ENCODE data around the gene KIF26A. TPM values are rescaled to one million over a fixed set of nuclear protein-coding genes. Genes with fewer than 3 reads are reported as not detected.

The KIF26A gene
- polyA plus RNA-seq, 1 donor from 2014 or later: 11.2 TPM

GRCh38 chr14:104110491-104111209 is 27.7 kb upstream of the KIF26A start:
- H2AFZ ChIP-seq (ENCODE audit: low read depth, low read length): no peak overlapping the region
- H3K9me3 ChIP-seq (ENCODE audit: low read length): no peaks in the 10 kb centered on the region
- H3K9me2 ChIP-seq (ENCODE audit: insufficient read depth, low read length): no peaks in the 10 kb centered on the region
- H3K4me2 ChIP-seq (ENCODE audit: low read length): no peak overlapping the region
- H3K4me3 ChIP-seq (ENCODE audit: low read length): no peak overlapping the region
- no peaks in the 10 kb centered on the region for H3K36me3 ChIP-seq (ENCODE audit: insufficient read depth, low read length)
- no peak overlapping the region for H3K27ac ChIP-seq (ENCODE audit: low read length)
- no peaks in the 10 kb centered on the region for H3F3A ChIP-seq (ENCODE audit: insufficient read depth, low read length, poor library complexity, severe bottlenecking)
- H3K27me3 ChIP-seq (ENCODE audit: insufficient read depth, low read depth, low read length): peaks cover 12% of the 10 kb centered on the region
- no peak for TF ChIP-seq SMC3 (conservative IDR thresholded peaks at IDR 0.05; ENCODE audit: poor library complexity)
- TF ChIP-seq, protein P1, sequence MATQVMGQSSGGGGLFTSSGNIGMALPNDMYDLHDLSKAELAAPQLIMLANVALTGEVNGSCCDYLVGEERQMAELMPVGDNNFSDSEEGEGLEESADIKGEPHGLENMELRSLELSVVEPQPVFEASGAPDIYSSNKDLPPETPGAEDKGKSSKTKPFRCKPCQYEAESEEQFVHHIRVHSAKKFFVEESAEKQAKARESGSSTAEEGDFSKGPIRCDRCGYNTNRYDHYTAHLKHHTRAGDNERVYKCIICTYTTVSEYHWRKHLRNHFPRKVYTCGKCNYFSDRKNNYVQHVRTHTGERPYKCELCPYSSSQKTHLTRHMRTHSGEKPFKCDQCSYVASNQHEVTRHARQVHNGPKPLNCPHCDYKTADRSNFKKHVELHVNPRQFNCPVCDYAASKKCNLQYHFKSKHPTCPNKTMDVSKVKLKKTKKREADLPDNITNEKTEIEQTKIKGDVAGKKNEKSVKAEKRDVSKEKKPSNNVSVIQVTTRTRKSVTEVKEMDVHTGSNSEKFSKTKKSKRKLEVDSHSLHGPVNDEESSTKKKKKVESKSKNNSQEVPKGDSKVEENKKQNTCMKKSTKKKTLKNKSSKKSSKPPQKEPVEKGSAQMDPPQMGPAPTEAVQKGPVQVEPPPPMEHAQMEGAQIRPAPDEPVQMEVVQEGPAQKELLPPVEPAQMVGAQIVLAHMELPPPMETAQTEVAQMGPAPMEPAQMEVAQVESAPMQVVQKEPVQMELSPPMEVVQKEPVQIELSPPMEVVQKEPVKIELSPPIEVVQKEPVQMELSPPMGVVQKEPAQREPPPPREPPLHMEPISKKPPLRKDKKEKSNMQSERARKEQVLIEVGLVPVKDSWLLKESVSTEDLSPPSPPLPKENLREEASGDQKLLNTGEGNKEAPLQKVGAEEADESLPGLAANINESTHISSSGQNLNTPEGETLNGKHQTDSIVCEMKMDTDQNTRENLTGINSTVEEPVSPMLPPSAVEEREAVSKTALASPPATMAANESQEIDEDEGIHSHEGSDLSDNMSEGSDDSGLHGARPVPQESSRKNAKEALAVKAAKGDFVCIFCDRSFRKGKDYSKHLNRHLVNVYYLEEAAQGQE (IDR thresholded peaks at IDR 0.05; ENCODE audit: borderline replicate concordance): no peak
- TF ChIP-seq RAD21 (conservative IDR thresholded peaks at IDR 0.05): no peak
- TF ChIP-seq MXI1 (conservative IDR thresholded peaks at IDR 0.05; ENCODE audit: poor library complexity, severe bottlenecking): no peak
- TF ChIP-seq, protein P2, sequence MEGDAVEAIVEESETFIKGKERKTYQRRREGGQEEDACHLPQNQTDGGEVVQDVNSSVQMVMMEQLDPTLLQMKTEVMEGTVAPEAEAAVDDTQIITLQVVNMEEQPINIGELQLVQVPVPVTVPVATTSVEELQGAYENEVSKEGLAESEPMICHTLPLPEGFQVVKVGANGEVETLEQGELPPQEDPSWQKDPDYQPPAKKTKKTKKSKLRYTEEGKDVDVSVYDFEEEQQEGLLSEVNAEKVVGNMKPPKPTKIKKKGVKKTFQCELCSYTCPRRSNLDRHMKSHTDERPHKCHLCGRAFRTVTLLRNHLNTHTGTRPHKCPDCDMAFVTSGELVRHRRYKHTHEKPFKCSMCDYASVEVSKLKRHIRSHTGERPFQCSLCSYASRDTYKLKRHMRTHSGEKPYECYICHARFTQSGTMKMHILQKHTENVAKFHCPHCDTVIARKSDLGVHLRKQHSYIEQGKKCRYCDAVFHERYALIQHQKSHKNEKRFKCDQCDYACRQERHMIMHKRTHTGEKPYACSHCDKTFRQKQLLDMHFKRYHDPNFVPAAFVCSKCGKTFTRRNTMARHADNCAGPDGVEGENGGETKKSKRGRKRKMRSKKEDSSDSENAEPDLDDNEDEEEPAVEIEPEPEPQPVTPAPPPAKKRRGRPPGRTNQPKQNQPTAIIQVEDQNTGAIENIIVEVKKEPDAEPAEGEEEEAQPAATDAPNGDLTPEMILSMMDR (IDR thresholded peaks at IDR 0.05; ENCODE audit: poor library complexity, severe bottlenecking): no peak
- no peak for TF ChIP-seq EZH2 (IDR thresholded peaks at IDR 0.05; ENCODE audit: borderline replicate concordance, insufficient read depth, low read length, poor library complexity, severe bottlenecking)
- no peak for TF ChIP-seq EP300 (conservative IDR thresholded peaks at IDR 0.05; ENCODE audit: poor library complexity, severe bottlenecking)
- TF ChIP-seq POLR2AphosphoS5 (IDR thresholded peaks at IDR 0.05): no peak
- no peak for TF ChIP-seq TAF1 (IDR thresholded peaks at IDR 0.05; ENCODE audit: low read depth)
- no peaks in the 10 kb centered on the region for H4K20me1 ChIP-seq (ENCODE audit: insufficient read depth)
- H3K79me2 ChIP-seq (replicated peaks; ENCODE audit: insufficient read depth, low read length): no peaks in the 10 kb centered on the region
- H3K9ac ChIP-seq (ENCODE audit: low read length): no peak overlapping the region

- H4K20me1 ChIP-seq (ENCODE audit: insufficient read depth): no peaks in the 10 kb centered on the region
- H3K36me3 ChIP-seq (ENCODE audit: insufficient read depth, low read length): no peaks in the 10 kb centered on the region
- no peaks in the 10 kb centered on the region for H3K79me2 ChIP-seq (replicated peaks; ENCODE audit: insufficient read depth, low read length)
- peaks cover 21% of the 10 kb centered on the region for H3K27me3 ChIP-seq (ENCODE audit: insufficient read depth, low read depth, low read length)
- H3K27ac ChIP-seq (ENCODE audit: low read length): no peak overlapping the region
- H3K9me2 ChIP-seq (ENCODE audit: insufficient read depth, low read length): no peaks in the 10 kb centered on the region
- no peaks in the 10 kb centered on the region for H3F3A ChIP-seq (ENCODE audit: insufficient read depth, low read length, poor library complexity, severe bottlenecking)
- H3K4me2 ChIP-seq (ENCODE audit: low read length): no peak overlapping the region
- no peak overlapping the region for H3K9ac ChIP-seq (ENCODE audit: low read length)
- TF ChIP-seq EP300 (conservative IDR thresholded peaks at IDR 0.05; ENCODE audit: poor library complexity, severe bottlenecking) (no peak), TAF1 (IDR thresholded peaks at IDR 0.05; ENCODE audit: low read depth) (no peak), POLR2AphosphoS5 (IDR thresholded peaks at IDR 0.05) (no peak), RAD21 (conservative IDR thresholded peaks at IDR 0.05) (no peak), SMC3 (conservative IDR thresholded peaks at IDR 0.05; ENCODE audit: poor library complexity) (no peak), EZH2 (IDR thresholded peaks at IDR 0.05; ENCODE audit: borderline replicate concordance, insufficient read depth, low read length, poor library complexity, severe bottlenecking) (no peak), MXI1 (conservative IDR thresholded peaks at IDR 0.05; ENCODE audit: poor library complexity, severe bottlenecking) (no peak)
- TF ChIP-seq, protein P1 (IDR thresholded peaks at IDR 0.05; ENCODE audit: borderline replicate concordance): no peak
- TF ChIP-seq, protein P2 (IDR thresholded peaks at IDR 0.05; ENCODE audit: poor library complexity, severe bottlenecking): no peak
- no peak overlapping the region for H3K4me3 ChIP-seq (ENCODE audit: low read length)
- no peak overlapping the region for H2AFZ ChIP-seq (ENCODE audit: low read depth, low read length)
- H3K9me3 ChIP-seq (ENCODE audit: low read length): no peaks in the 10 kb centered on the region
These were observed 26.9 kb upstream of the KIF26A start for GRCh38 chr14:104111301-104112112.
